Suprapubic skin (tissue), 4 donors: Measurements from ENCODE around the gene FES. TPM values are rescaled to one million over a fixed set of nuclear protein-coding genes. Genes with fewer than 3 reads are reported as not detected.
"Not testable (repeated sequence)": the region's sequence is repeated elsewhere in the genome, so short reads cannot be mapped to it uniquely, and the experiment has no call there.

ENCODE experiments used
- DNase-seq, 2 donors: peaks; one replicate each; pipeline ENCODE4 v3.0.0-alpha.2; 2019; ENCODE audit warnings: low spot score in 2 of 2
- H3K27ac ChIP-seq: fragments of 200-600 bp; sonication (generic); one replicate; pipeline ENCODE4 v1.5.1; 2019
- H3K27me3 ChIP-seq: fragments of 200-600 bp; sonication (generic); one replicate; pipeline ENCODE4 v1.5.1; 2019
- H3K36me3 ChIP-seq: fragments of 200-600 bp; sonication (generic); one replicate; pipeline ENCODE4 v1.5.1; 2019
- H3K4me1 ChIP-seq: fragments of 200-600 bp; sonication (generic); one replicate; pipeline ENCODE4 v1.5.1; 2019
- H3K4me3 ChIP-seq: fragments of 200-600 bp; sonication (generic); one replicate; pipeline ENCODE4 v1.5.1; 2019; ENCODE audit warnings: mild to moderate bottlenecking
- H3K9me3 ChIP-seq: fragments of 200-600 bp; sonication (generic); one replicate; pipeline ENCODE4 v1.5.1; 2019
- CTCF ChIP-seq, 2 donors: fragments of 200-600 bp in 1 of 2; fragments of 450-650 bp in 1 of 2; sonication (generic) in 1 of 2; IDR thresholded peaks; one replicate each; pipeline ENCODE4 v1.5.1; 2016 to 2019; ENCODE audit warnings: antibody characterized with exemption in 2 of 2, mild to moderate bottlenecking in 1 of 2, moderate library complexity in 1 of 2
- EP300 ChIP-seq: sonication (generic); formaldehyde crosslinking; IDR thresholded peaks from one replicate; pipeline ENCODE4 v1.6.1; 2017; ENCODE audit warnings: antibody characterized with exemption
- POLR2A ChIP-seq, 2 donors: fragments of 450-650 bp; IDR thresholded peaks; one replicate each; pipeline ENCODE4 v1.6.1; 2017; ENCODE audit warnings: antibody characterized with exemption in 2 of 2, mild to moderate bottlenecking in 2 of 2, moderate library complexity in 2 of 2
- POLR2AphosphoS5 ChIP-seq, 3 donors: sonication (generic); formaldehyde crosslinking; IDR thresholded peaks; one replicate each; pipeline ENCODE4 v1.6.1; 2017; ENCODE audit warnings: antibody characterized with exemption in 3 of 3
- WGBS: methylation state at CpG from one replicate; pipeline ENCODE4 v1.1.5; 2018; 5-methylcytosine and 5-hydroxymethylcytosine counted together
- total RNA-seq, 4 donors: library from RNA; depleted of rRNA; stranded (reverse); fragments of >200 nt; gene quantifications; one replicate each; pipeline ENCODE4 v1.1.0, GENCODE V29; 2016

The FES gene
- total RNA-seq, 4 donors from 2014 or later, result 6.3 to 18.7 (median 11.8) TPM

GRCh38 chr15:90907051-90907660 lies 22.9 kb downstream of the FES start:
- no peak overlapping the region for H3K4me3 ChIP-seq
- H3K9me3 ChIP-seq, result no peaks in the 10 kb centered on the region
- H3K36me3 ChIP-seq, result peaks cover 69% of the 10 kb centered on the region
- DNase-seq, result no peak
- H3K4me1 ChIP-seq, result peaks cover 12% of the 10 kb centered on the region
- TF ChIP-seq POLR2A (IDR thresholded peaks at IDR 0.05) (no peak), POLR2AphosphoS5 (IDR thresholded peaks at IDR 0.05) (no peak), CTCF (IDR thresholded peaks at IDR 0.05) (no peak), EP300 (no peak)
- no peak overlapping the region for H3K27ac ChIP-seq
- 55% methylated on average over 5 of the region's 15 CpGs for WGBS
- H3K27me3 ChIP-seq, result no peaks in the 10 kb centered on the region

GRCh38 chr15:90907838-90908507 lies 23.7 kb downstream of the FES start:
- Histone ChIP-seq H3K27ac (no peak overlapping the region), H3K36me3 (peaks cover 77% of the 10 kb centered on the region), H3K27me3 (no peaks in the 10 kb centered on the region), H3K4me3 (no peak overlapping the region), H3K9me3 (no peaks in the 10 kb centered on the region), H3K4me1 (peaks cover 12% of the 10 kb centered on the region)
- TF ChIP-seq POLR2A (IDR thresholded peaks at IDR 0.05) (no peak), EP300 (no peak), POLR2AphosphoS5 (IDR thresholded peaks at IDR 0.05) (no peak), CTCF (IDR thresholded peaks at IDR 0.05) (no peak)
- DNase-seq, result no peak
- 76% methylated on average over 9 of the region's 9 CpGs for WGBS

GRCh38 chr15:90909449-90909848 lies 25.1 kb downstream of the FES start:
- peaks cover 91% of the 10 kb centered on the region for H3K36me3 ChIP-seq
- not testable (repeated sequence) for H3K9me3 ChIP-seq, H3K4me1 ChIP-seq, H3K27ac ChIP-seq, H3K4me3 ChIP-seq, DNase-seq, H3K27me3 ChIP-seq
- WGBS, result 76% methylated on average over 11 of the region's 11 CpGs

GRCh38 chr15:90909976-90910375 lies 25.7 kb downstream of the FES start:
- H3K27me3 ChIP-seq, result no peaks in the 10 kb centered on the region
- H3K27ac ChIP-seq, result no peak overlapping the region
- TF ChIP-seq POLR2AphosphoS5 (IDR thresholded peaks at IDR 0.05) (no peak), CTCF (IDR thresholded peaks at IDR 0.05) (no peak), EP300 (no peak), POLR2A (IDR thresholded peaks at IDR 0.05) (no peak)
- H3K4me3 ChIP-seq, result no peak overlapping the region
- H3K9me3 ChIP-seq, result no peaks in the 10 kb centered on the region
- WGBS, result 85% methylated on average over 5 of the region's 8 CpGs
- H3K36me3 ChIP-seq, result peaks cover 97% of the 10 kb centered on the region
- no peak for DNase-seq
- no peaks in the 10 kb centered on the region for H3K4me1 ChIP-seq

- peaks cover 99% of the 10 kb centered on the region for H3K36me3 ChIP-seq
- no peaks in the 10 kb centered on the region for H3K27me3 ChIP-seq
- no peak overlapping the region for H3K4me3 ChIP-seq
- no peaks in the 10 kb centered on the region for H3K4me1 ChIP-seq
- no peak for DNase-seq
- no peak overlapping the region for H3K27ac ChIP-seq
- H3K9me3 ChIP-seq, result no peaks in the 10 kb centered on the region
- no peak for TF ChIP-seq POLR2AphosphoS5 (IDR thresholded peaks at IDR 0.05)
- no peak for TF ChIP-seq CTCF (IDR thresholded peaks at IDR 0.05)
- TF ChIP-seq POLR2A (IDR thresholded peaks at IDR 0.05), result no peak
- no peak for TF ChIP-seq EP300
- 95% methylated on average over 20 of the region's 24 CpGs for WGBS
Observed at GRCh38 chr15:90910441-90911301, 26.4 kb downstream of the FES start.
